K562 (cell line): ENCODE results near the gene PSMD13. TPM values are rescaled to one million over a fixed set of nuclear protein-coding genes. Genes with fewer than 3 reads are reported as not detected.

Experiments used
- ATAC-seq: fragments of 200-7000 bp; cut with Tn5 transposase; 3 replicates; pipeline ENCODE4 v1.9.1; 2020; ENCODE audit warnings: moderate library complexity
- BruUV-seq: library from RNA; stranded (reverse); fragments of 400-500 nt; replicated peaks from 2 replicates; lab custom pipeline; 2021; lab: Mats Ljungman, UMichigan
- CTCF ChIA-PET: fragments of 300-600 bp; formaldehyde crosslinking; extraction: SDS; loops from one replicate; lab custom pipeline; 2021; ENCODE audit warnings: low intra/inter-chr PET ratio; lab: Yijun Ruan, JAX
- POLR2A ChIA-PET: fragments of 300-600, 350-650 bp; sonication (Branson Sonifier 250); formaldehyde crosslinking; extraction: SDS; loops from one replicate; lab custom pipeline; 2021; ENCODE audit warnings: antibody characterized with exemption, inconsistent platforms; lab: Yijun Ruan, JAX
- DNase-seq, 4 experiments: peaks; one replicate each; pipeline versions ENCODE4 v3.0.0 to v3.0.0-alpha.2; 2011 to 2018; ENCODE audit warnings: low spot score in 3 of 4, mixed read lengths in 3 of 4; ENCODE audit errors: extremely low read depth in 1 of 4
- FAIRE-seq: peaks from 2 replicates; lab custom pipeline; 2011; peaks lifted over from hg19 to GRCh38; lab: Jason Lieb, UNC
- H2AFZ ChIP-seq: 2 replicates; pipeline ENCODE4 v1.6.0; 2011; ENCODE audit warnings: low read depth, low read length, control low read depth, inconsistent platforms
- H3K27ac ChIP-seq: fragments of 200-600 bp; 3 replicates; pipeline ENCODE4 v1.8.0; 2011; ENCODE audit warnings: low read depth, mild to moderate bottlenecking, control low read depth, inconsistent platforms, low read length, moderate library complexity, mixed read lengths; ENCODE audit errors: extremely low read depth
- H3K27me3 ChIP-seq, 2 experiments: fragments of 300-600 bp in 1 of 2; 2 replicates in 1 of 2; 3 replicates in 1 of 2; pipeline versions ENCODE4 v1.6.0 to v1.8.0; 2011; ENCODE audit warnings: inconsistent platforms in 2 of 2, low read length in 2 of 2, mild to moderate bottlenecking in 1 of 2, mixed read lengths in 1 of 2, moderate library complexity in 1 of 2; ENCODE audit not compliant: control insufficient read depth in 2 of 2, insufficient read depth in 2 of 2
- H3K36me3 ChIP-seq: fragments of 300-600 bp; 3 replicates; pipeline ENCODE4 v1.8.0; 2011; ENCODE audit warnings: mild to moderate bottlenecking, low read length, inconsistent platforms; ENCODE audit not compliant: control insufficient read depth, insufficient read depth
- H3K4me1 ChIP-seq, 2 experiments: fragments of 200-600 bp in 1 of 2; replicated peaks in 1 of 2; 2 replicates in 1 of 2; 3 replicates in 1 of 2; pipeline versions ENCODE4 v1.5.1 to v1.8.0; 2011; ENCODE audit warnings: inconsistent platforms in 2 of 2, low read length in 2 of 2, mild to moderate bottlenecking in 1 of 2, mixed read lengths in 1 of 2, moderate library complexity in 1 of 2; ENCODE audit not compliant: control insufficient read depth in 2 of 2, insufficient read depth in 2 of 2
- H3K4me2 ChIP-seq: 2 replicates; pipeline ENCODE4 v1.6.1; 2011; ENCODE audit warnings: low read length, control low read depth, inconsistent platforms, mixed read lengths; ENCODE audit not compliant: insufficient read depth
- H3K4me3 ChIP-seq: fragments of 200-600 bp; sonication (generic), shearing (Covaris generic); 2 replicates; pipeline ENCODE4 v1.5.1; 2016; ENCODE audit warnings: control low read depth, inconsistent platforms
- H3K79me2 ChIP-seq: fragments of 200-600 bp; 3 replicates; pipeline ENCODE4 v1.8.0; 2011; ENCODE audit warnings: low read length, inconsistent platforms; ENCODE audit not compliant: control insufficient read depth, insufficient read depth
- H3K9ac ChIP-seq, 2 experiments: 2 replicates each; pipeline versions ENCODE4 v1.6.0 to v1.6.1; 2011; ENCODE audit warnings: low read depth in 2 of 2, low read length in 2 of 2, control low read depth in 1 of 2, inconsistent platforms in 1 of 2, mild to moderate bottlenecking in 1 of 2, mixed read lengths in 1 of 2; ENCODE audit not compliant: insufficient read depth in 1 of 2
- H3K9me1 ChIP-seq: one replicate; pipeline ENCODE4 v1.6.0; 2011; ENCODE audit warnings: inconsistent platforms, mild to moderate bottlenecking, low read length, moderate library complexity; ENCODE audit not compliant: control insufficient read depth, insufficient read depth
- H3K9me3 ChIP-seq: replicated peaks from 2 replicates; pipeline ENCODE4 v1.5.1; 2011; ENCODE audit warnings: low read depth, low read length, inconsistent platforms; ENCODE audit not compliant: control insufficient read depth, insufficient read depth
- H4K20me1 ChIP-seq: replicated peaks from 2 replicates; pipeline ENCODE4 v1.6.1; 2011; ENCODE audit warnings: low read length, inconsistent platforms, mixed read lengths; ENCODE audit not compliant: control insufficient read depth, insufficient read depth
- ELF2 ChIP-seq: fragments of 250-450 bp; sonication (Bioruptor Pico); IDR thresholded peaks from 2 replicates; pipeline ENCODE4 v1.5.0; 2021; ENCODE audit warnings: mild to moderate bottlenecking
- GABPB1 ChIP-seq: sonication (generic); formaldehyde crosslinking; IDR thresholded peaks from 2 replicates; pipeline ENCODE4 v1.8.0; 2022; ENCODE audit warnings: mild to moderate bottlenecking, missing genetic modification reagents
- KDM5B ChIP-seq: fragments of 200-600 bp; sonication (generic); IDR thresholded peaks from 2 replicates; pipeline ENCODE4 v1.6.1; 2012; ENCODE audit warnings: low read depth, mild to moderate bottlenecking, moderate library complexity, low read length, control low read depth, inconsistent platforms; ENCODE audit not compliant: insufficient replicate concordance
- MEF2A ChIP-seq: IDR thresholded peaks from 2 replicates; pipeline ENCODE4 v1.6.1; 2011; ENCODE audit warnings: low read depth, mild to moderate bottlenecking, low read length, moderate library complexity; ENCODE audit not compliant: control insufficient read depth
- SAFB2 ChIP-seq: fragments of 200-400 bp; formaldehyde crosslinking; IDR thresholded peaks from 2 replicates; pipeline ENCODE4 v1.6.1; 2018; ENCODE audit warnings: borderline replicate concordance, low read length, low read depth, moderate library complexity; ENCODE audit not compliant: severe bottlenecking
- ZNF79 ChIP-seq: fragments of 250-450 bp; sonication (Bioruptor Pico); IDR thresholded peaks from 2 replicates; pipeline ENCODE4 v1.4.0; 2020; ENCODE audit warnings: low read depth, mild to moderate bottlenecking, moderate library complexity
- WGBS: fragments of 100-300 bp; shearing (Covaris generic); methylation state at CpG from one replicate; pipeline ENCODE4 v1.1.6; 2016; ENCODE audit warnings: low coverage, mixed read lengths; ENCODE audit not compliant: insufficient coverage; ENCODE audit errors: missing lambda C conversion rate; 5-methylcytosine and 5-hydroxymethylcytosine counted together
- in situ Hi-C: fragments of 300-500 bp; cut with MboI; formaldehyde crosslinking; loops from 4 replicates; pipeline ENCODE4 v1.15.0; 2018; ENCODE audit warnings: inconsistent platforms, mixed read lengths
- intact Hi-C: fragments of 100-400 bp; cut with micrococcal nuclease; formaldehyde crosslinking; loops from 2 replicates; pipeline ENCODE4 v1.14.2; 2022
- polyA plus RNA-seq, 8 experiments: library from polyadenylated mRNA; depleted of rRNA in 4 of 8; stranded (reverse) in 5 of 8; unstranded in 3 of 8; fragments of >200 nt; fragmentation: Nextera tagmentation in 2 of 8; fragmentation: Illumina TruSeq in 1 of 8; extraction: Ambion mirVana in 2 of 8; extraction: Trizol in 1 of 8; gene quantifications; 2 replicates each; pipeline versions ENCODE4 v1.2.1 to v1.2.3, GENCODE V29; 2011 to 2014; ENCODE audit warnings: inconsistent platforms in 1 of 8, missing spikeins in 1 of 8
- total RNA-seq, 7 experiments: library from RNA; depleted of rRNA in 6 of 7; stranded (reverse); fragments of >200 nt in 6 of 7; fragmentation: Illumina TruSeq in 2 of 7; extraction: Trizol in 2 of 7; gene quantifications; 2 replicates each; pipeline versions ENCODE4 v1.2.1 to v1.2.3, GENCODE V29; 2011 to 2021; ENCODE audit warnings: low replicate concordance in 1 of 7

Gene PSMD13
- total and polyA plus RNA-seq, 9 of the 15 experiments (the other 6 are each of a cell fraction or from before 2014, with no cell fraction given) = 185 to 383 (median 267) TPM

- CTCF ChIA-PET = no interaction called here
- no peaks in the 10 kb centered on the region; a peak in 1 of 5 replicates for H3K27me3 ChIP-seq
- BruUV-seq = no TSS peak
- no peak for DNase-seq
- no peak overlapping the region for H2AFZ ChIP-seq
- no peak for ATAC-seq
- in situ Hi-C loops = no loop called here
- H3K4me1 ChIP-seq = peaks cover 38 to 55% of the 10 kb centered on the region in 2 experiments; a peak in 4 of 5 replicates
- H3K4me2 ChIP-seq = peak overlapping the region; percentile 92
- 84% methylated on average over 7 of the region's 7 CpGs for WGBS
- H3K4me3 ChIP-seq = peak overlapping the region; percentile 96
- TF ChIP-seq ZNF79 (CRISPR knock-in tag) (no peak), GABPB1 (CRISPR knock-in tag) (no peak), SAFB2 (no peak), ELF2 (CRISPR knock-in tag) (no peak), KDM5B (peak; percentile 82), MEF2A (no peak)
- TF ChIP-seq, all 486 proteins: peak for 1
- H3K36me3 ChIP-seq = peaks cover 68% of the 10 kb centered on the region
- peaks cover 10% of the 10 kb centered on the region for H3K9me1 ChIP-seq
- intact Hi-C loops = loop anchor here (2.0 kb wide), 1 partner anchor 31 kb away; the partner anchor contains the start of genes PSMD13 and SIRT3
- H3K9me3 ChIP-seq = no peaks in the 10 kb centered on the region
- peak overlapping the region; percentile 97 to 98; a peak in 3 of 4 replicates for H3K9ac ChIP-seq
- POLR2A ChIA-PET = interaction anchor here (0.6 to 2.4 kb wide), 8 partner anchors 8 to 254 kb away, joined by 3 to 23 read pairs (median 4); no protein-coding TSS in a partner anchor
- H4K20me1 ChIP-seq = peaks cover 42% of the 10 kb centered on the region
- peaks cover 68% of the 10 kb centered on the region for H3K79me2 ChIP-seq
- no peak for FAIRE-seq
- peak overlapping the region; percentile 93; the same call in 1 of the 3 replicates for H3K27ac ChIP-seq
Measured at GRCh38 chr11:206002-206384, 30.8 kb upstream of the PSMD13 start.
